PFSK-1 (cell line): ENCODE results near the gene PMIS2.

Experiments
- REST ChIP-seq, 2 experiments: IDR thresholded peaks; 2 replicates each; pipeline versions ENCODE4 v1.6.1 to v1.8.0; 2011 to 2012; ENCODE audit warnings: low read depth in 2 of 2, low read length in 2 of 2, control low read depth in 1 of 2, inconsistent platforms in 1 of 2, mild to moderate bottlenecking in 1 of 2, moderate library complexity in 1 of 2; ENCODE audit not compliant: insufficient read depth in 1 of 2
- TAF1 ChIP-seq: IDR thresholded peaks from 2 replicates; pipeline ENCODE4 v1.6.1; 2012; ENCODE audit warnings: low read length, control low read depth, borderline replicate concordance; ENCODE audit not compliant: insufficient read depth

GRCh38 chr19:35562776-35563175 is 23.2 kb upstream of the PMIS2 start:
- no peak for TF ChIP-seq TAF1
- TF ChIP-seq REST (IDR thresholded peaks at IDR 0.05; ENCODE audit: insufficient read depth in 1 of 2, low read depth in 2 of 2, low read length in 2 of 2), result no peak
